GM18505 (cell line): ENCODE results near the gene UBE2E1.
"Not testable (repeated sequence)": the region's sequence is repeated elsewhere in the genome, so short reads cannot be mapped to it uniquely, and the experiment has no call there.

Experiments used
- ATAC-seq: cut with Tn5 transposase; IDR thresholded peaks from one replicate; pipeline ENCODE4 v1.9.1; 2021; ENCODE audit not compliant: unreplicated experiment
- POLR2A ChIP-seq: IDR thresholded peaks from 4 replicates; pipeline ENCODE4 v1.6.1; 2011; ENCODE audit warnings: borderline replicate concordance; ENCODE audit not compliant: insufficient read depth, insufficient read length; ENCODE audit errors: extremely low read depth

UBE2E1 gene

GRCh38 chr3:23889950-23890349 lies 84.2 kb downstream of the UBE2E1 start:
- ATAC-seq, result no peak
- TF ChIP-seq POLR2A, result no peak

- ATAC-seq, result no peak
- no peak for TF ChIP-seq POLR2A
These were observed 88.7 kb downstream of the UBE2E1 start for GRCh38 chr3:23894254-23895061.

DNA sequence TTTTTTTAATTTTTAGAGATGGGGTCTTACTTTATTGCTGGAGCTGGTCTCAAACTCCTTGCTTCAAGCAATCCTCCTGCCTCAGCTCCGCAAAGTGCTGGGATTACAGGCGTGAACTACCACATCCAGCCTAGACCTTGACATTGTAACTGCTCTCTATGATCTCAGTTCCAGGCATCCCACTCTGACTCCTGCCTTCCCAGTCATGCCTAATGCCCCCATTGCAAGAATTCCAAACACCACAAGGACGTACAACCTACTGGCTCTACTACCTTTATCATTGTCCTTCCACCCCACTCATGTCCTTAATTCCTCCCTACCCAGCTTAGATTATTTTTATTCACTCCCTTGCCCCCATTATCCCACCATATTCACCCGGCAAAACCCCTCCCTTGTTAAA lies 89.4 kb downstream of the UBE2E1 start:
- ATAC-seq, result no peak
- TF ChIP-seq POLR2A, result no peak

DNA sequence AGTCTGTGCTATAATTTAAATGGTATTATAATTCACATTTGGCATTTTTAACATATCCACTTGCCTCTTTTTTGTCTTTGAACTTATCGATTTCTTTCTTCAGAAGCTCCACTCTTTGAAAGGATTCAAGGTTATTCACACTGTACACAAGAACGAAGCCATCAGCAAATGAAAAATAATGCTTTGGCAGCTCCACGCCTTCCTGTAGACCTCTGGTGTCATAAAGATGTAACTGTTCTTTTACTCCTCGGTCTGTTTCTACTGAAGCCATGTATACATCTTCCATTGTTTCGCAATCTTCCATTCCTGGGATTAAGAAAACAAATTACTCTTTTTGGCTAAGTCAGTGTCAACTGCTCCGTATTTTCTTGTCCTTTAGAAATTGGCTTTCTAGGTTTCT lies 95.0 kb downstream of the UBE2E1 start:
- no peak for ATAC-seq
- TF ChIP-seq POLR2A, result no peak

- no peak for ATAC-seq
- TF ChIP-seq POLR2A, result no peak
These were observed 98.8 kb downstream of the UBE2E1 start for GRCh38 chr3:23904545-23904944.

DNA sequence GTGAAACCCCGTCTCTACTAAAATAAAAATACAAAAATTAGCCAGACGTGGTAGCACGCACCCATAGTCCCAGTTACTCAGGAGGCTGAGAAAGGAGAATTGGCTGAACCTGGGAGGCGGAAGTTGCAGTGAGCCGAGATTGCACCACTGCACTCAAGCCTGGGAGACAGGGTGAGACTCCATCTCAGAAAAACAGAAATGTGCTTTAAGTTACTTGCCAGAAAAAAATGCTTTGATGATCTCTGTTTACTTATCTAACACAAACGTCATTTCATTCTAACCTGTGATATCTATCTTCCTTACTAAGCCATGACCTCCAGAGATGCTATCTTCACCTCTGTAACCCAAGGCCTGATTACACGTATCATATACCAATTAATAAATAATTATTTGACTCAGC lies 103.6 kb downstream of the UBE2E1 start:
- ATAC-seq, result no peak
- no peak for TF ChIP-seq POLR2A

DNA sequence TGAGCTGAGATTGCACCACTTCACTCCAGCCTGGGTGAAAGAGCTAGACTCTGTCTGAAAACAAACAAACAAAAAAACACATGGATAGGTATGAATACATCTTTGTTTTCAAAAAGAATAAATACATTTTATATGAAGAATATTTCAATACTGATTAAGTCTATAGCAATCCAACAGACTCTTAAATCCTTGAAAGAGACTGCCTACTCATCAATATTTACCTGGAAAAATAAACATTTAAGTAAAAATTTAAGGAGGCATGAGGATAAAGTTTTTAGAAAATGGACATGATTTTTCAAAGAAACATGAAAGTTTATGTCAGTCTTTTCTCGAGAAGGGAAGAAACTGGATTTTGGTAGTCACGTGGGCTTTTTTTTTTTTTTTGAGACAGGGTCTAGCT lies 105.6 kb downstream of the UBE2E1 start:
- ATAC-seq, result no peak
- no peak for TF ChIP-seq POLR2A

DNA sequence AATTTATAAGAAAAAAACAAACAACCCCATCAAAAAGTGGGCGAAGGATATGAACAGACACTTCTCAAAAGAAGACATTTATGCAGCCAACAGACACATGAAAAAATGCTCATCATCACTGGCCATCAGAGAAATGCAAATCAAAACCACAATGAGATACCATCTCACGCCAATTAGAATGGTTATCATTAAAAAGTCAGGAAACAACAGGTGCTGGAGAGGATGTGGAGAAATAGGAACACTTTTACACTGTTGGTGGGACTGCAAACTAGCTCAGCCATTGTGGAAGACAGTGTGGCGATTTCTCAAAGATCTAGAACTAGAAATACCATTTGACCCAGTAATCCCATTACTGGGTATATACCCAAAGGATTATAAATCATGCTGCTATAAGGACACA lies 106.6 kb downstream of the UBE2E1 start:
- not testable (repeated sequence) for ATAC-seq

DNA sequence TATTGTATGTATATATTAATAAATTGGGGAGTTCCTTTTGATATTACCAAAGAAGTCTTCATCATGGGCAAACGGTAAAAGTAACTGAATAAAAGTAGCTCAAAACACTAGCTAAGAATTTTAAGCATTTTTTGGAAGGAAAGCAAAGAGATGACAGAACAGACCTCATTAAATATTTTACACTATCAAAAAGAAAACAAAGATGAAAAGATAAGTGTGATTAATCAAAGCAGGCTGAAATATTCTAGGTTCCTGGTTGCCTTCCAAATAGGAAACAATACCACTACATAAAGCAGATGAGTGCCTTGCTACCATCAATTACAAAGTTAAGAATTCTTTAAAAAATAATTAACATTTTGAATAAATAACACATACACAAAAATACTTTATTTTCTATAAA lies 107.4 kb downstream of the UBE2E1 start:
- ATAC-seq, result no peak
- TF ChIP-seq POLR2A, result no peak

DNA sequence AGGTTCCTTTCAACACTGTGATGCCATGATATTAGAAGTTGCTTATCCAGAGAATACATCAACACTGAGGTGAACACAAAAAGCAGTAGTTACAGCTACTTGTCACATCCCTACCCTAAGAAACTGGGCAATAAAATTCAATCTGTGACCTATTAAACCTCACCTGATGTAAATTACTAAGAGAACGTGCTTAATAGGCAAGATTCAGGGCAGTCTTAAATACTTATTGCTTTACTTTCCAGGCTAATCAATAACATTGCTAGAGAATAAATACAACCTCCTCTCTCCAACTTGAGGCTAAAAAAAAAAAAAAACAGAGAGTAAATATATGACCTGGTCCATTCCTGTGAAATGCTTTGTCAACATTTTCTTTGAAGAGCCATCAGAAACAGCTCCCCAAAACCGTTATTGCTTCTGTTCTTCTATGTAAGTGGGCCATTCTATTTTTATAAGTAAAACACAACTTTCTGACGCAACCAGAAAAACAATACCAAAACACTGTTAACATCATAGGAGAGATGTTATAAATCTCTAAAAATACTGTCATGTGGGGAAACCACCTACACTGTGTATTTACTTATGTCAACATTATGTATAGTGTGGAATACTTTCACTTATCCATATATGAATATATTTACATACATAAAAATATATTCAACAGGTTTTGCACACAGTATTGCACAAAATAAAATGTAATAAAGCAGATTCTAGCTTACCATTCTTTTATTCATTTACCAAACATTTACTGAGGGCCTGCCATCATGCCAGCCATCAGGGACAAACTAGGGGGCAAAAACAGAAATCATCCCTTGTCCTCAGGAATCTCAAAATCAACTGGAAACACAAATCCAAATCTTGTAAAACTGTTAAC lies 108.4 kb downstream of the UBE2E1 start:
- TF ChIP-seq POLR2A, result no peak
- ATAC-seq, result no peak

DNA sequence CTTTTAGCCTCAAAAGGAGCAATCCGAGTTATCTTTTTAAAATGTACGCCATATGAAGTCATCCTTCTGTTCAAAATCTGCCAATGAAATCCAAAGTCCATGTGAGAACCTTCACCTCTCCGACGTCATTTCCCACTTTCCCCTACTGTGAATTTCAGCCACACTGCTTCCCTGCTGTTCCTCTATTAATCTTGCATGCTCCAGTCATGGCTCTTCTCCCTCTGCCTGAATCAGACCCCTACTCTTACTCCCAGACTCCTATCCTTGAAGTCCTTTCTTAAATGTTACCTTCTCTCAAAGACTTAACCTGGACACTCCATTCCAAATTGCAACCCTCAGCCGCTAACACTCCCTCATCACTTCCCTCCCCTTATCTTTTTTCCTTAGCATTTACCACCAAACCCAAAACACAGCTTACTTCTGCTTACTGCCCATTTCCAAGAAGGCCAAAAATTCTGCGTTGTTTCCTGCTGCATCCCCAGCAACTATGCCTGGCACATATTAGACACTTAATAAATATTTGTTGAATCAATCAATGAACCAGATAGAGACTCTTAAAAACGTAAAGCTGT lies 109.9 kb downstream of the UBE2E1 start:
- no peak for ATAC-seq
- no peak for TF ChIP-seq POLR2A

- ATAC-seq, result peak; percentile 45
- TF ChIP-seq POLR2A, result no peak
These were observed 110.6 kb downstream of the UBE2E1 start for GRCh38 chr3:23916152-23916885.
